ENCODE data around the gene NOL6.

NOL6 gene

DNA sequence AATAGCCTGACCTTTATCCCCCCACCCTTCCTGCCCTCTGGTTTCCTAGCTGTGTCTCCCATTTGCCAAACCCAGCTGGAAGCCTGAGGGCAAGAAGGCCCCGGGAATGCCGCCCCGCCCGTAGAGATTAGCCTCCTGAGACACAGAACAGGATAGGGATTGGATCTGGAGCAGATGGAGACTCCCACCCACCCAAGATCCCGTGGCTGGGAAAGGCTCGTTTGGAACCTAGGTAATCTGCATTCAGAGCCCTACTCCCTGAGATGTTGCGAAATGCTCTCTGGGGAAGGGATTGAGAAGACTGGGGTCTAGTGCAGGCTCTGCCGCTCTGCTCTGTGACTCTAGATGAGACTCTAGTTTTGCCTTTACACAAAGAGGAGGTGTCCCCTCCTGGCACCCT lies 37.3 kb downstream of the NOL6 start:
- CTCF ChIA-PET = interaction anchor here (1.5 to 6.3 kb wide), 5 partner anchors 11 to 30 kb away, joined by 4 to 30 read pairs (median 8); partner anchors contain the start of gene AQP3
- no peak for TF ChIP-seq CTCF (IDR thresholded peaks at IDR 0.05; ENCODE audit: control extremely low read depth, extremely low read depth, low read depth, missing control alignments)
- POLR2A ChIA-PET = no interaction called here
- no peak for DNase-seq (ENCODE audit: extremely low spot score)

DNA sequence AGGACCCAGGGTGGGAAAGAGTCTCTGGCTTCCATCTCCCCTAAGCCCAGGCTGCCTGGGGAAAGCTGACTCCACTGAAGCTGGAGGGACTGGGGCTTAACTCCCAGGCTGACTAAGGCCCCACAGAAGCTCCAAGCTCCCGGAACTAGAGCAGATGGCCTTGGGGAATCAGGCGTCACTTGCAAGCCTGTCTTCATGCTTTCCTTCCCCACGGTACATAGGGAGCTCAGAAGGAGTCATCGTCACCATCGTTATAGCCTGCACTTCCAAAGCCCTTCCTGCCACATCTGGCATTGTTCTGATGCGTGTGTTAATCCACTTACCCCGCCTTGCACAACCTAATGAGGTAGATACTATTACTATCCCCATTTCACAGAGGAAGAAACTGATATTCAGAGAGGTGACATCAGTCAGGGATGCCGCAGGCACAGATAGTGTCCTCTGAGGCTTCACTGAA lies 37.9 kb downstream of the NOL6 start:
- POLR2A ChIA-PET = no interaction called here
- CTCF ChIA-PET = interaction anchor here (1.5 to 6.3 kb wide), 3 partner anchors 13 to 21 kb away, joined by 4 to 30 read pairs (median 22); no protein-coding TSS in a partner anchor

DNA sequence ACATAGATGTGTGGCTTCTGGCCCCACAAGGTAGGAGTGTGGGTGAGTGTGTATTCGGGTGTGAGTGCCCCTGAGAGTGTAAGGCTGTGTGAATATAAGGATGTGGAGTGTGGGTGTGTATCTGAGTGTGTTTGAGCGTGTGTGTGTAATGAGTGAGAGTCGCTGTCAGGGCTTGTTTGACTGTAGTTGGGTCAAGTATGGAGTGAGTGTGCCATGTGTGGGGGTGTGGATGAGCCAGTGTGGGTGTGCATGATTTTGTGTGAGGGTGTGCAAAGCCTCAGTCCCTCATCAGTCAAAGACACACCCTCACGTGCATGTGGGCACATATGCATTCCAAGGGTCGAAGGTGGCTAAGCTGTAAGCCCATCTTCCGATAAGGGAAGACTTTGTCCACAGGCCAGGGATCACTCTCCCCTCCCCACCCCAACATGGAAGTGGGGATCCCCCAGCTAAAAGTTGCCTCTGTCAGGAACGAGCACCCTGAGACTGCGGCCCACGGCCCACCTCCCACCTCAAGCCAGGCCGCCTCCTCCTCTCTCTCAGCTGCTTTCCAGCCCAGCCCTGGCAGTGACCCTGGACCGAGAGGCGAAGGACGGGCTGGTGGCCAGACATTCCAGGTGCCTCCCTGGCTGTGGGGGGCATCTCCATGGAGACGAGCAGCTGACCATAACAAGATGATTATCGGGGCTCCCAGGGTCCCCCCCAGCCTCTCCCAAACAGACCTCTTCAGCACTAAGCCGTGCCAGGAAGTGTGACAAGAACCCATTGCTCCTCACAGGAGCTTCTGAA lies 39.2 kb downstream of the NOL6 start:
- TF ChIP-seq CTCF (IDR thresholded peaks at IDR 0.05; ENCODE audit: control extremely low read depth, extremely low read depth, low read depth, missing control alignments) = no peak
- ChIA-PET CTCF (interaction anchor here (2.0 to 6.3 kb wide), 4 partner anchors 19 to 59 kb away, joined by 6 to 30 read pairs (median 15); no protein-coding TSS in a partner anchor), POLR2A (no interaction called here)
- DNase-seq (ENCODE audit: extremely low spot score) = no peak

More for the DNA sequence above, 37.9 kb downstream of the NOL6 start:
- TF ChIP-seq CTCF (IDR thresholded peaks at IDR 0.05; ENCODE audit: control extremely low read depth, extremely low read depth, low read depth, missing control alignments) = no peak
- DNase-seq (ENCODE audit: extremely low spot score) = no peak

DNA sequence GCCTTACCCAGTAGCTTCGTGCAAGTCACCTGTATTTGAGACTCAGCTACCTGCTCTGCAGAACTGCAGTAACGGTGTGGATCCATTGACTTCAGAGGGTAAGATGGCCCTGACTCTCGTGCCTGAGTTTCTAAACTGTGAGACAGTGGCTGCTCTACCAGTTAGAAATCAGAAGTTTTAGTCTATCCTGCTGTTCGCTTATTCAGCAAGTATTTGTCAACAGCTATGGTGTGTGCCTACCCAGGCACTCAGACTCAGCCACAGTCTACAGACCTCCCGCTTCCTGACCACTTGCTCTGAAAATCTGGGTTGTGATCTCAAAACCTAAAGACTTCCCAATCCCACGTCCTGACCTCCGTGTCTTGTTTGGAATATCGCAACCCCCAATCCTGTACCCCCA lies 39.9 kb downstream of the NOL6 start:
- POLR2A ChIA-PET = no interaction called here
- no peak for DNase-seq (ENCODE audit: extremely low spot score)
- CTCF ChIA-PET = interaction anchor here (2.0 to 6.3 kb wide), 4 partner anchors 19 to 59 kb away, joined by 6 to 30 read pairs (median 15); no protein-coding TSS in a partner anchor
- no peak for TF ChIP-seq CTCF (IDR thresholded peaks at IDR 0.05; ENCODE audit: control extremely low read depth, extremely low read depth, low read depth, missing control alignments)

- no peak for TF ChIP-seq CTCF (IDR thresholded peaks at IDR 0.05; ENCODE audit: control extremely low read depth, extremely low read depth, low read depth, missing control alignments)
- no peak for DNase-seq (ENCODE audit: extremely low spot score)
- CTCF ChIA-PET = interaction anchor here (2.5 kb wide), 1 partner anchor 35 kb away, joined by 13 read pairs; no protein-coding TSS in a partner anchor
- POLR2A ChIA-PET = no interaction called here
Measured at GRCh38 chr9:33431420-33431819, 42.3 kb downstream of the NOL6 start.

- POLR2A ChIA-PET = no interaction called here
- CTCF ChIA-PET = interaction anchor here (0.7 to 2.5 kb wide), 3 partner anchors 11 to 36 kb away, joined by 3 to 13 read pairs (median 5); no protein-coding TSS in a partner anchor
- no peak for TF ChIP-seq CTCF (IDR thresholded peaks at IDR 0.05; ENCODE audit: control extremely low read depth, extremely low read depth, low read depth, missing control alignments)
- DNase-seq (ENCODE audit: extremely low spot score) = no peak
Measured at GRCh38 chr9:33430942-33431341, 42.8 kb downstream of the NOL6 start.

All from GM10248 (cell line).